NCI-H1436 treated with DMSO at 0.1 percent for 48 hours (cell line): ENCODE measurements around the gene FNDC3A.
"Not testable (repeated sequence)": the region's sequence is repeated elsewhere in the genome, so short reads cannot be mapped to it uniquely, and the experiment has no call there.

Source experiments
- DNase-seq: peaks from one replicate; lab custom pipeline; 2025; lab: John Stamatoyannopoulos, UW

FNDC3A gene

DNA sequence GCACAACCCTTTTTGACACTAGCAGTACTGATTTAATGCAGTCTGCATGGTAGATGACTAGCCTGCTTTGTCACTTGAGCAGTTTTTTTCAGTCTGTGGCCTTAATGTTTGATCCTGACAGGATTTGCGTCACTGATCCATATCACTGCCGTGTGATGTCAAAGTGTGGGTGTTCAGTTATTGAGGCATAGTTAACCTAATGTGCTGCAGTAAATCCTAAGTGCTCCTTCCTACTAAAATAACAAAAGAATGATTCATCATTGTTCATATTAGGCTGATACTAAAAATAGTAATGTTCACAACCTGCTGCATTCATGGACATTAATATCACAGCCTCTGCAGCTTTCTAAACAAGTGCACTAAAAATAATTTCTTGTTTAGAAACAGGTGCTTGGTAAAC is 122.5 kb downstream of the FNDC3A start:
- DNase-seq, result no peak

DNA sequence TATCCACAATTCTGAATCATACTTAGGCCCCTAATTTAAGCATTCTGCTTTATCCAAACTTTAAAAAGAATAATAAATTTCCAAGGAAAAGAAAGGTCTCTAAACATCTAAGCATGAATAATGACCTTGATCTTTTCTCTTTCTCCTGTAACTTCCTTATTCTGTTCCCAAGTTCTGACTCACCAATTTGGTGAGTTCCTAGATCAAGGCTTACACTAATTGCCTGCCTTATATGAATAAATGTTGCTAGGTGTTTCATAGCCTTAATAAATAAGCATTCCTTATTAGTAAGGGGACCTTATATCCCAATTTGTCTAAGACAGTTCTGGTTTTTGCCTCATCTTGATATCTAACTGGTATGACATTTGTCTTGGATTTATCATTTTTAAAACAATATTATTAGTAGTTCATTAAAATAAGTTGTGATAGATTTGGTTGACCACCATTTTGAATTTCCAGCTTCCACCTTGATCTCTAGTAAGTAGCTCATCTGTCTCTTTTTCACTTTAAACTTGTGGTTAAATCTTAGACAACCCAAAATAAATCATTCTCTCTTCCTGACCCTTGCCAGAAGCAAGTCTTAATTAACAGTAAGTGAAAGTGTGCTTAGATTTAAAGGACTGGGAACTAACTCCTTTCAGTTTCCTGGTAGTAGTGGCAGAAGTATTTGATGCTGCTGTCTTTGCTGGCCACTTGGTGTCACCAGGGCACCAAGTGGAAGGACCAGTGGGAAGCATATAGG is 123.2 kb downstream of the FNDC3A start:
- no peak for DNase-seq

DNA sequence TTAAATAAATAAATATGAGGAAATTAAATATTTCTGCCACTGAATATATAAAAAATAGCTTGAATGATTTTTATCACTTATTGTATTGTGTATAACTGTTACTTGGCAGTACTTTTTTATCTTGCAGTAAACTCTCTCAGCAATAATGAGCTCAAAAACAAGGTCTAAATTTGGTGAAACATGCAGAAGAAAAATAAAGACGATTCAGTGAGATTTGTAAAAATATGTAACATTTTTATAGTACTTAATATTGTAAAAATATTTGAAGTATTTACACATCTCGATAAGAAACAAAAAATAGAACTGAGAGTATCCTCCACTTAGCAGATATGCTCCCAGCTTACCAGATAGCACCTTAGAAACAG is 123.8 kb downstream of the FNDC3A start:
- no peak for DNase-seq

DNA sequence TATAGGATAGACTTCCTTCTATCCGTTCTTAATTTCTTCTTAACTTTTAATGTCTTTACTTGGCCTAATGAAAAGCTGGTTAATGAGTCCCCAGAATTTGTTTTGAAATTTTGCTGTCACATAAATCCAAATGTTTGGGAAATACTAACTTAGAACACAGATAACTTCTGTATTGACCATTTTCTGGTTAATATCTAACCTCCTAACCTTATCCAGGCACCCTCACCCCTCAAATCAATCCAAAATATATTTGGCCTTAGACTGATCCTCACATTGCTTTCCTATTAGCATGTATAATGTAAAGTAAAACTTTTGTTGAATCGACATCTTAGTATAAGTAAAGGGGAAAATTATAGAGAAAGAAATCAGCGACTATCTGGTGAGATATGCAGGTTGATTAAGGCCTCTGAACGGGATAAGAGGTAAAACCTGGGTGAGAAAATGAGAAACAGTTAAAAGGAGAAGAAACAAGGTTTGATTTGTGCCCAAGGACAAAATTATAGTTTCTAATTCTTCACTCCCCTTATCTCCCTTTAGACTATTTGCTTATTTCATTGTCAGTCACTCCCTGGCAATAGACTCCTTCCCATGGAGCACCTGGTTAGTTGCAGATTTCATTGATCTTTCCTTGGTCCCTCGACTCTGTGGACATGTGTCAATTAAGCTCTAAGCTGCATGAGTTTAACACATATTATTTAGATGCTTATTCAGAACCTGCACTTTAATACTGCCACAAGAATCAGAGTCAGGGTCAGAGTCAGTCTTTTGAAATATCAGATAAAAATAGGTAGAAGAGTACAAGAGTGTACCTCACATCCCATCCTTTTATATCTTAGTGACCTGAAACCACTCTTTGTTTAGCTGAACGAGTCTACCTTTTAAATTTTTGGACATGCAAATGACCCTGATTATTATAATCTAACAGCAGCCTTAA is 125.2 kb downstream of the FNDC3A start:
- DNase-seq, result no peak

DNA sequence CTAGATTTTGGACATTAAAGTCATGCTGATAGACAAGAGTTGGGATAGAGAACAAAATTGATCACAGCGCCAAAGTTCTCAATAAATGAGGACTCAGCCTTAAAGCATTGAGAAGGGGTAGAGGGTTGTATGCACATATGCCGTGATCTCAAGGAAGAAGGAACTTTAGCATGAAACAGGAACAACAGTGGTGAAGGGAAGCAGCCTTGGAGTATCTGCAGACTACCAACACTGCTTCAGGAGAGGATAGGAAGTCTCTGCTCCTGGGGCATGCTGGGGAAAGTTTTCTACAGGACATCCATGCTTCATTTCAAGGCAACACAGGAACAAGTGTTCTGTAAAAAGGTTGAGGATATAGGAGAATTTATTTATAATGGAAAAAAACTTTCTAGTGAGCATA is 132.5 kb downstream of the FNDC3A start:
- DNase-seq, result no peak

DNA sequence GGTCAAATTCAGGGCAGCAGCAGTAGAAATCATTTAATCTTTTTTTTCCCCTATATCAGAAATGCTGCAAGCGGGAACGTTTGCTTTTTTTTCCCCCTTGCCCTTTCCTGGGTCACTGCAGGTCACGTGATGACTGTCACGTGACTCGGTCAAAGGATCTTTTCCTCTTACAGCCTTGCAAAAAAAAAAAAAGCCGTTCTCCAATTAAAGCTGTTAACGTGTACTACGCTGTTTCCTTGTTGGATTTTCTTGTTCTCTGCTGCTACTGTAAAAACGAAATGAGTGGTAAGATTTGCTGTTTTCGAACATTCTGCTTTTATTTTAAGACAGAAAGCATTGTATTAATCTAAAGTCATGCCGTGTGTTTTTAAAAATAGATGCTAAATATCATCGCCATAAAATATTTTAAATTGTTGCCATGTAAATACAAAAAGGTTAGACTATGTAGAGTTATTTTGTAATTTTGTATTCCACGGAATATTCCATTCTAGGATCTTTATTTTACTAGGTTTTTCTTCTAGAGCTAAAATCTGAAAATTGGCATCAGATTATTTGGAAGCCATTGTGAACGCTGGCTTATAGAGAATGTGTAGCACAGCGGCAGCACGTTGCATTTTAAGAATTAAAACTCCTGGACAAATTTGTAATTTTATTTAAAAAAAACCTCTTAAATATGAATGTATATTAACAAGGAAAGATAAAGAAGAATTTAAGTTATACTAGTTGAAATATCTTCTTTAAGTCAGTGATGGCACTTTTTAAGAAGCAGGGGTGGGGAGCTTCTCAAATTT is 134.6 kb downstream of the FNDC3A start:
- no peak for DNase-seq

DNA sequence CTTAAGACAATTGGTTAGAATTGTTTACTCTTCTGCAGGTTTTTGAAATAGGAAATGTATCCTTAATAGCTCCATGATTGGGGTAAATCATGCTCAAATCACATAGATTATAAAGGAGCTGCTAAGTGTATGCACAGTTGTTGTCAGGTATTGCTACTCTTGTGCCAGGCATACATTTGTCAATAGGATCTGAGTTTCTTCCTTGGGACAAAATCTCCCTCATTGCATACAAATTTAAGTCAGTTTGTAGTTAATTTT is 135.1 kb downstream of the FNDC3A start:
- no peak for DNase-seq

DNA sequence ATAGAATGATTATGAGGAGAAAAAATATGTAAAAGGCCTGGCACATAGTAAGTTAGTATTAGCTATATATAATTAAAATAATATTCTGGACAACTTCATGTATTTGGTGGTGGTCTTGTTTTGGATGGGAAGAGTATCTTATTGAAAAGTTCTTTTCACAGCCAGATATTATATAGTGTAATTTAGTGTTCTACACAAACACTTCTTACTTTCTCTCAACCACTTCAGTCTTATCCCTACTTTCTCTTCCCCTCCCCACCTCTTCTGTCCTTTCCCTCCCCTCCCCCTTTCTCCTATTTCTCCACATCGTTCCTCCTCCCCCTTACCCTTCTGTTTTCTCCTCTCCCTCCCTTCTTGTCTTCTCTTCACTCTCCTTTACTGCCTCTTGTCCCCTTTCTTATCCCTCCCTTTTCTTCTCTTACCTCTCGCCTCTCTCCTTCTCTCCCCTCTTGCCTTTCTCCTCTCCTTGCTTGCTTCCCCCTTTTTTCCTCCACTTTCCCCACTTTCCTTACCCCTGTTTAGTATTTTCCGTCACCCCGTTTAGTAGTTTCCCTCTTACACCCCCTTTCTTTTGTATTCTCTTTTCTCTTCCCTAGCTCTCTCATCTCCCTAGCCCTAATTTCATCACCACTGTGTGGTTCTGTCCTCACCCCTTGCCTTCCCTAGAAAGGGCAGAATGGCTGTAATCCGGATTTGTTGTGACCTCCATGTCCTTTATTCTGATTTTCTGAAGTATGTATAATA is 137.2 kb downstream of the FNDC3A start:
- DNase-seq, result no peak

DNA sequence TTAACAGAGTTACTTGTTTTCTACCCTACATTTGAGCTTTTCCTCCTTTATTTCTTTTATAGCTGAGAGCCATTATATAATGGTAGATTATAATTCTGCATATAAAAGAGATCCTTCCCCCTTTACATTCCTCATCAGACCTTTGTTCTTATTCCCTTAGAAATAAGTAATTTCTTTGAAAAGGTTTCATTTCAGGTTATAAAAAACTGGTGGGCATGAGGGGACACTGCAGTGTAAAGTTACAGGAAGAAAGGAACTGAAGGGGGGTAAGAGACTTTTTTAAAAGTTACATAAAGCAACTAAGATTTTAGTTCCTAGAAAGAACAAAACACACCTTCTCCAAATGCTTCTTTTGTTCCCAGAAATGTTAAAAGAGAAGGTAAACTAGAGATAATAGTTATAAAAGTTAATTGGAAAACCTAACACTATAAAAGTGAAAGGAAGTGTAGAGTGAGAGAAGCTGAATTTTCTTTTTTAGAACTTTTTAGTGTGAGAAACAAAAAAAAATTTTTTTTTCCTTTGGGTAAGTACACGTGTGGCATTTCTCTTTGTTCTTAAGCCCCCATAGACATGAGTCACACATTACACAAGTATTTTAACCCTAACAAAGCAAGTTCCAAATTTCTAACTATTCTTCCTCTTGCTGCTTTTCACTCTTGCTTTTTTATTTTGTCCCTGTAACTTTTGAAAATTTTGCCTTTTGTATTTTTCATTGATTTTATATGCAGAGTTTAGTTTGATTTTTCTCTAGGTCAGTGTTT is 138.0 kb downstream of the FNDC3A start:
- DNase-seq, result no peak

DNA sequence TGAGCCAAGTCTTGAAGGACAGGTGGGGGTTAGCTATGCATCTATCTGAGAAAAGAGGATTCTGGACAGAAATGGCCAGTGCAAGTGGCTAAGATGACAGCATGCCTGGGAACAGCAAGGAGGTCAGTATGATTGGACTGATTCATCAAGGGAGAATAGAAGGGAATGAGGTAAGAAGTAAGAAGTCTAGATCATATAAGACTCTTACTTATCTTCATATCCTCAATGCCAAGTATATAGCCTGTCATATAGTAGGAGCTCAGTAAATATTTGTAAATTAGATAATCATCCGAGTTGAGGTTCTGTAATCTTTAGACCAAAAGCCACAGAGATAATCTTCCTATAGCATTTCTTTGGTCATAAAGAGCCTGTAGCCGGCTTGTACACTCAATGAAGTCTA is 141.2 kb downstream of the FNDC3A start:
- DNase-seq, result no peak

DNA sequence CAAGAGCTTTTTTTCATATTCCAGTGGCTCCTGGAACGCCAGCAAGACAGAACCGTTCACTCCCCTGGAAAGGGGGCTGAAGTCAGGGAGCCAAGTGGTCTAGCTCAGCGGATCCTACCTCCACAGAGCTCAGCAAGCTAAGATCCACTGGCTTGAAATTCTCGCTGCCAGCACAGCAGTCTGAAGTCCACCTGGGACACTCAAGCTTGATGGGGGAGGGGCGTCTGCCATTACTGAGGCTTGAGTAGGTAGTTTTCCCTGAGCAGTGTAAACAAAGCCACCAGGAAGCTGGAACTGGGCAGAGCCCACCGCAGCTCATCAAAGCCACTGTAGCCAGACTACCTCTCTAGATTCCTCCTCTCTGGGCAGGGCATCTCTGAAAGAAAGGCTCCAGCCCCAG is 142.7 kb downstream of the FNDC3A start:
- DNase-seq, result not testable (repeated sequence)

DNA sequence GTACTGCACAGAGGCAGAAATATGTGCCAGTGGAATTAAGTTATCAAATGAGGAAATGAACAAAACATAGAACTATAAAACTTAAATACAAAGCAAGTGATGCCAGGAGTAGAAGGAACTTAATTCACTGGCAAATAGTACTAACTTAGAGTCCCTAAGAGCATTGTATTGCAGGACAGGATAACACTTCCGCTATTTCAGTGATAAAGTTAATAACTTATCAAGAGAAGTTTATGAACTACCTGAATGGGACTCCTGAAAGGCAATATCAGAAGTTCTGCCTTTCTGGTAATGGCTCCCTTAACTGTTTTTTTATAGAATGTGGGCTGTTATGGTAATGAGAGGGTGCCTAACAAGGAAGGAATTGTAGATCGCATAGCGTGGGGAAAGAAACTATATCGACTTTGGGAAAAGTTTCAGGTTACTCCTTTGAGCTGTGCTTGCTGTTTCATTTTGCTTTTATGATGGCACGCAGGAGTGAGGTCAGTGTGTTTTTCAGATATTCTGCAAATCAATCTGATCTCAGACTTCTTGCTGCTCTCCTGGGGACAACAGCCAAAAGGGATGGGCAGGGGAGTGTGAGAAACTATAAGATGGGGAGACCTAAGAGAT is 149.1 kb downstream of the FNDC3A start:
- no peak for DNase-seq

DNA sequence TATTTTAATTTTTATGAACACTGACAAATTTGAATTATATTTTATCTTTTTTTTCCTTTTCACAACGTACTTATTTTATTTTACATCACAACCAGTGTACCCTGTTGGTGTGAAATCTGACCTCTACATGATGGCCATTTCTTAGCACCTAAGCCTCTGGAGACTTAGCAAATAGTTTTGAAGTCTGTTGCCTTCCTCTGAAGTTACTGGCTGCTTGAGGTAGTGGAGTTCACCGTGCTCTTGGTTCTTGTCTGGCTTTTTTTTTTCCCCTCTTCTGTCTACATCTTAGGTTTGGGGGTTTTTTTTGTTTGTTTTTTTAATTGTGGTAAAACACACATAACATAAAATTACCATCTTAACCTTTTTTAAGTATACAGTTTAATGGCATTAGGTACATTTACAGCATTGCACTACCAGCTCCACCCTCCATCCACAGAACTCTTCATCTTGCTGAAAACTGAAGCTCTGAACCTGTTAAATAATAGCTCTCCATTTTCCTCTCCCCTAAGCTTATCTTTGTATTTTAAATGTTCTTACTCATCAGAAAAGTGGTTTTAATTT is 150.3 kb downstream of the FNDC3A start:
- DNase-seq, result no peak

DNA sequence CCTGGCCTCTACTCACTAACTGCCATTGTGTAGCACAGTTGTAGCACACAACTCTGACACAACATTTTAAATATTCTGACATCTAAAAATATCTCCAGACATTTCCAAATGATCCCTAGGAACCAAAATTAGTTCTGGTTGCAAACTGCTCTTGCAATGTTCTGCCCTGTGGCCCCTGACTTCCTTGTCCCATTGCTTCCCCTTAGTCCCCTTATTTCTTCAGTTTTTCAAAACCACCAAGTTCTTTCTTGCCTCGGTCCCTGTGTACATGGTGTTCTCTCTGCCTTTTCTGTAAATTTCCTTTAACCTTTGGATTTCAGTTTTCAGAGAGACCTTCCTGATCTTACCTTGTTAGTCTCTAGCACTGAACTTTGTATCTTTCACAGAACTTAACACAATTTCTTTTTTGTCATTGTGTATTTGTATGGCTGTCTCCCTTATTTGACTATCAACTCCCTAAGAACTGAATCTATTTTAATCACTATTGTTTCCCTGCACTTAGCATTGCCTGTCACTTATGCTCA is 156.8 kb downstream of the FNDC3A start:
- DNase-seq, result no peak

DNA sequence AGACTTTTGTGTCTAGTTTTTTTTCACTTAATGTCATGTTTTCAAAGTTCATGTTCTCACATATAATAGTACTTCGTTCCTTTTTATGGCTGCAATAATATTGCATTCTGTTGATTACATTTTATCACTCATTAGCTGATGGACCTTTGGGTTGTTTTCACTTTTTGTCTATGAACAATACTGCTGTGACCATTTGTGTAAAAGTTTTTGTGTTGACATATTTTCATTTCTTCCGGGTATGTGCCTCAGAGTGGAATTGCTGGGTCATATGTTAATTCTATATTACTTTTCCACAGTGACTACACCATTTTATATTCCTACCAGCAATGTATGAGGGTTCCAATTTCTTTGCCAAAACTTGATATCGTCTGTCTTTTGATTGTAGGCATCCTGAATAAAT is 158.6 kb downstream of the FNDC3A start:
- no peak for DNase-seq

DNA sequence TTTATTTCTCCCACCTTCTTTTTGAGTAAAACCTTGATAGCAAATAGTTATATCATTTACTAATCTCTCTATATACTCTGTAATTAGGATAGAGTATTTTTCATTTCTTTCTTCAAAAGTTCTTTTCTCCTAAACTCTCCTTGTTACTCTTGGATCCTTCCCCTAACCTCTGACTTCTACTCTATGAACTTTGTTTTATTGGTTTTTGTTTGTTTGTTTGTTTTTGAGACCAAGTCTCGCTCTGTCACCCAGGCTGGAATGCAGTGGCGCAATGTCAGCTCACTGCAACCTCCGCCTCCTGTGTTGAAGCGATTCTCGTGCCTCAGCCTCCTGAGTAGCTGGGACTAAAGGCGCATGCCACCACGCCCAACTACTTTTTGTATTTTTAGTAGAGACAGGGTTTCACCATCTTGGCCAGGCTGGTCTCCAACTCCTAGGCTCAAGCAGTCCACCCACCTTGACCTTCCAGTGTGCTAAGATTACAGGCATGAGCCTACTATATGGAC is 161.5 kb downstream of the FNDC3A start:
- DNase-seq, result not testable (repeated sequence)

DNA sequence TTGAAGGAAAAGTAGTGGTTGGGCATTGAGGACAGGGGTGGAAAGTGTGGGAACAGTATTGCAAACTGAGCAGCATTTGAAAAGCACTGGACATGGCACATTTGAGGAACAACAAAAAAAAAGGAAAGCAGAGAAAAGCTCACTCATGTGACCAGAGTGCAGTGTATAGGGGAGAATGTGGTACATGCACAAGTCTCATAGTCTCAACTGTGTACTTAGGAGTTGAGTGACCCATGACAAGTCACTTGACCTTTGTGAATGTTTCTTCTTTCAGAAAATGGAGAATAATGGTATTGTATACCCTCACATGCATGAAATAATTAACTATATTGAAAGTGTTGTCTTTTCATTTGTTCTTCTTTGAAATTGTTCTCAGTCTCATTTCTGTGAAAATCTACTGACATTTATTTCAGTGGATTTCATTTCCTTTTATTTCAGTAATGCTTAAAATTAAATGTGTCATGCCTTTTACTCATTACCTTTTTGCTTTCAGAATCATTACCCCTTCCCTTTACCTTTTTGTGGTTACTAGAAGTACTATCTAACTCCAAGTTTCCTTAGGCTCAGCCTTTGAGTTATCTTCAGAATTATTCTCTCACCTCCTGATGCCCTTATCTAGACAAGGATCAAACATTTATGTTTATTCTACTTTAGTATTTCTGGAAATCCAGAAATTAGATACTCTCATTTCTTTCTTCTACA is 165.3 kb downstream of the FNDC3A start:
- no peak for DNase-seq

DNA sequence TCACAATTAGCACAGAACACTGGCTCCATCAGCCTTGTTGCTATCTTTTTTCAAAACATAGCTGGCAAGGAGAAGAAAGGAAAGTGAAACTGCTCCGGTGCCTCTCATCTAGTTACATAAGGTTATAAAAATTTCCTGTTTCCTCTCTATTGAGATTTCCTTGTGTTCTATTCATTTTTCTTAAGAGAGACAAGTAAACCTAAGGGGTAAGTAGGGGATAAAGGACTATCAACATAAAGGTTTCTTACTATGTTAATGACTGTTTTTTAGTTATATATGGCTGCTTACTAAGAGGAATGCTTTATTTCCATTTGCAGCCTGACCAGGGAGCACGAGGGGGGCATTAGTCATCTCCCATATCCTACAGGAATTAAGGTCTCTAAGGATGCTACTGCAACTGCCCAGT is 171.2 kb downstream of the FNDC3A start:
- DNase-seq, result no peak

DNA sequence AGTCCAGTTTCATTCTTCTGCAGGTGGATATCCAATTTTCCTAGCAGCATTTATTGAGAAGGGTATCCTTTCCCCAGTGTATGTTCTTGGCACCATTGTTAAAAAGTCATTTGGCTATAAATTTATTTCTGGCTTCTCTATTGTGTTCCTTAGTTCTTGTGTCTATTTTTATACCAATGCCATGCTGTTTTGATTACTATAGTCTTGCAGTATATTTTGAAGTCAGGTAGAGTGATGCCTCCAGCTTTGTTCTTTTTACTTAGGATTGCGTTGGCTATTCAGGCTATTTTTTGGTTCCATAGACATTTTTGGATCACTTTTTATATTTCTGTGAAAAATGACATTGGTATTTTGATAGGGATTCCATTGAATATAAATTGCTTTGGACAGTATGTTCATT is 172.7 kb downstream of the FNDC3A start:
- DNase-seq, result no peak
